Motor neuron (in vitro differentiated cells): ENCODE measurements around the gene DCHS1. TPM values are rescaled to one million over a fixed set of nuclear protein-coding genes. Genes with fewer than 3 reads are reported as not detected.
A peak's percentile ranks its signal among the peaks of the same experiment; 100 is the strongest.

Source experiments
- ATAC-seq, 8 experiments: fragments of 200-7000 bp; cut with Tn5 transposase; replicated peaks in 6 of 8; 2 replicates each; pipeline ENCODE4 v1.8.0; 2021; ENCODE audit warnings: mild to moderate bottlenecking in 8 of 8, moderate library complexity in 8 of 8
- H3K27ac ChIP-seq, 2 donors: fragments of 250-450 bp; sonication (Bioruptor Pico); 2 replicates each; pipeline ENCODE4 v1.9.0; 2021; ENCODE audit warnings: antibody characterized with exemption in 2 of 2, mild to moderate bottlenecking in 2 of 2, moderate library complexity in 1 of 2
- H3K4me1 ChIP-seq, 2 donors: fragments of 250-450 bp; sonication (Bioruptor Pico); replicated peaks in 1 of 2; 2 replicates each; pipeline ENCODE4 v1.6.1; 2021; ENCODE audit warnings: antibody characterized with exemption in 2 of 2, mild to moderate bottlenecking in 2 of 2, moderate library complexity in 1 of 2
- H3K4me3 ChIP-seq, 5 donors: fragments of 250-450 bp; sonication (Bioruptor Pico); 2 replicates each; pipeline ENCODE4 v1.9.0; 2021; ENCODE audit warnings: antibody characterized with exemption in 5 of 5, mild to moderate bottlenecking in 5 of 5, moderate library complexity in 4 of 5
- WGBS, 10 experiments: fragments of 450-650 bp; shearing (Covaris generic); methylation state at CpG; one replicate each; pipeline ENCODE4 v1.0.0; 2022; 5-methylcytosine and 5-hydroxymethylcytosine counted together
- in situ Hi-C, 9 experiments: fragments of 400-800 bp; cut with MboI; loops; one replicate each; pipeline ENCODE4 v1.15.0; 2021; ENCODE audit warnings: low sequenced_read_pairs in 9 of 9, low pct_unique_long_range_greater_than_20kb in 2 of 9; ENCODE audit not compliant: unreplicated experiment in 9 of 9
- total RNA-seq, 8 experiments: library from RNA; unstranded; fragments of 300-600 nt; gene quantifications; 2 replicates each; pipeline versions ENCODE4 v1.2.3 to v1.2.4, GENCODE V29; 2022

DCHS1 gene
- total RNA-seq, 8 experiments from 2014 or later, result 3.9 to 45.4 (median 24.3) TPM

GRCh38 chr11:6608726-6609501 is 46.7 kb downstream of the DCHS1 start:
- no peak for ATAC-seq
- H3K4me1 ChIP-seq, result peaks cover 30 to 41% of the 10 kb centered on the region in 2 donors
- H3K4me3 ChIP-seq, result no peak overlapping the region
- in situ Hi-C loops, result loop anchor here in 2 of 9 experiments (25.0 kb wide), 1 partner anchor 222 kb away; the partner anchor contains the start of gene SMPD1 (in 2 of the 2)
- H3K27ac ChIP-seq, result no peak overlapping the region
- 63 to 100% (median 97%) methylated on average over 1 to 10 of the region's 14 CpGs; no CpG with 5 or more reads in 2 of the 10 experiments for WGBS, 10 experiments

- no peak for ATAC-seq
- Histone ChIP-seq H3K27ac (peak overlapping the region in 1 of 2 donors; percentile 84), H3K4me3 (no peak overlapping the region), H3K4me1 (peaks cover 27 to 38% of the 10 kb centered on the region in 2 donors)
- in situ Hi-C loops, result loop anchor here in 2 of 9 experiments (25.0 kb wide), 1 partner anchor 221 kb away; the partner anchor contains the start of gene SMPD1 (in 2 of the 2)
- 60 to 100% (median 77%) methylated on average over 1 to 3 of the region's 9 CpGs; no CpG with 5 or more reads in 6 of the 10 experiments for WGBS, 10 experiments
These were observed 47.6 kb downstream of the DCHS1 start for GRCh38 chr11:6608011-6608410.

DNA sequence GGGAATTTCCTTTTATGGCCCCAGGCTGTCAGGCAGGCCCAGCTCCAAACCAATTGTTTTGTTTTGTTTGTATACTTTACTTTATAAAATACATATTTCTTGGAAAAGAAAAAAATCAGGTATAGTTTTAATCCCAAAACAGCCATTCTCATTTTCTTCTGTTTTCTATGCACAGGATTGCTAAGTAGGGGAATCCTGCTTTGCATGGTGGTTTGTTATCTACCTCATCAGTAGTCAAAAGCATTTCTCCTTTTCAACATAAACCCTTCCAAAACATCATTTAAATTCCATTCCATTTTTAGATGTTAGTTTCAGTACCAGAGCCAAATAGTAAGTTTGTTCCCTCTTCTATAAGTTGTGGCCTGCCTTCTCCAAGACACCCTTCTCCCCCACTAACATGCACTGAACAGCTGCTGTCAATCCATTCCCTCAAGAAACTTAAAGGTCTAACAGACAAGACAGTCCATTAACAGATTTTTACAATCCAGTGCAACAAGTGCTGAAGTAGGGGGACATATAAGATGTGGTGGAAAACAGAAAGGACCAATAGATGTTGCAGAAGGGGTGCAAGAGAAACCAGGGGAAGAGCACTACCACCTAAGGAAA is 48.3 kb downstream of the DCHS1 start:
- peak overlapping the region in 3 of 5 donors; percentile 4 to 89 (median 86) for H3K4me3 ChIP-seq
- H3K27ac ChIP-seq, result peak overlapping the region; percentile 84 to 93
- peaks cover 25 to 38% of the 10 kb centered on the region in 2 donors for H3K4me1 ChIP-seq
- ATAC-seq, result no peak
- in situ Hi-C loops, result loop anchor here in 2 of 9 experiments (25.0 kb wide), 1 partner anchor 220 kb away; the partner anchor contains the start of gene SMPD1 (in 2 of the 2)

DNA sequence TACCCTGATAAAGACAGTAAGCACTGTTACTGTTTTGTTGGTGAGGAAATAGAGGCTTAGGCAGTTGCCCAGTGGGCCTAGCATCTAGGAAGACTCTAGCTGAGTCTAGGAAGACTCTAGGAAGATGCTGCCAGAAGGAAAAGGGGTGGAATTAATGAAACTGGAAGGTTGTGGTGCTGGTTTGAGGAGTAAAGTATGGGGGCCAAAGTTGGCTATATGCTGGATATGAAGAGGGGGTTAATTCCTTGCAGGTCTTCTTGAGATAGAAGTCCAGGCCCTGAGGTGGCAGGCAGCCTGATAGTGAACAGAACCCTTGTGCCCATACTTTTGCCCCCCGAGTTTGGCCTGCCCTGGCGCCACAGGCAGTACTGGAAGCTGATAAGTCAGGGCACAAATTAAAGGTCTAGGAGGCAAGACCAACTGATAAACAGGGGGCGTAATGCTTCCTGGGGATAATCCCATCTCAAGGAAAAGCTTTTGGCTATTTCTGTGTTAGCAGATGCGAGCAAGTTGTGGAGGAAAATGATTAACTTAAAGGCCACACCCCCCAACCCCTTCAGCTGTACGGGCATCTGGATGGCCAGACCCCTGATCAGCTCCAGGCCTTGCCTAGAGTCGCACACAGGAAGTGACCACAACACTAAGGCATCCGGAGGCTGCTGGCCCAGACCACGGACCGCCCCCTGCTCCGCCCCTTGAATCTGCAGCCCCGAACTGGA is 49.0 kb downstream of the DCHS1 start:
- ATAC-seq, result peak; percentile 32 to 74 (median 70)
- in situ Hi-C loops, result loop anchor here in 2 of 9 experiments (25.0 kb wide), 1 partner anchor 219 kb away; the partner anchor contains the start of gene SMPD1 (in 2 of the 2)
- peak overlapping the region in 3 of 5 donors; percentile 13 to 89 (median 86) for H3K4me3 ChIP-seq
- H3K4me1 ChIP-seq, result peaks cover 30 to 42% of the 10 kb centered on the region in 2 donors
- peak overlapping the region; percentile 89 to 93 for H3K27ac ChIP-seq
- 0 to 40% (median 15%) methylated on average over 1 to 9 of the region's 11 CpGs; no CpG with 5 or more reads in 4 of the 10 experiments for whole genome bisulfite sequencing, 10 experiments

GRCh38 chr11:6604790-6605189 is 50.8 kb downstream of the DCHS1 start:
- Histone ChIP-seq H3K4me3 (peak overlapping the region; percentile 62 to 91 (median 88)), H3K4me1 (peaks cover 26 to 36% of the 10 kb centered on the region in 2 donors), H3K27ac (peak overlapping the region; percentile 80 to 89)
- in situ Hi-C loops, result loop anchor here in 2 of 9 experiments (25.0 kb wide), 1 partner anchor 217 kb away; the partner anchor contains the start of gene SMPD1 (in 2 of the 2)
- 7 to 49% (median 28%) methylated on average over 2 to 3 of the region's 3 CpGs; no CpG with 5 or more reads in 1 of the 10 experiments for WGBS, 10 experiments
- ATAC-seq, result no peak

DNA sequence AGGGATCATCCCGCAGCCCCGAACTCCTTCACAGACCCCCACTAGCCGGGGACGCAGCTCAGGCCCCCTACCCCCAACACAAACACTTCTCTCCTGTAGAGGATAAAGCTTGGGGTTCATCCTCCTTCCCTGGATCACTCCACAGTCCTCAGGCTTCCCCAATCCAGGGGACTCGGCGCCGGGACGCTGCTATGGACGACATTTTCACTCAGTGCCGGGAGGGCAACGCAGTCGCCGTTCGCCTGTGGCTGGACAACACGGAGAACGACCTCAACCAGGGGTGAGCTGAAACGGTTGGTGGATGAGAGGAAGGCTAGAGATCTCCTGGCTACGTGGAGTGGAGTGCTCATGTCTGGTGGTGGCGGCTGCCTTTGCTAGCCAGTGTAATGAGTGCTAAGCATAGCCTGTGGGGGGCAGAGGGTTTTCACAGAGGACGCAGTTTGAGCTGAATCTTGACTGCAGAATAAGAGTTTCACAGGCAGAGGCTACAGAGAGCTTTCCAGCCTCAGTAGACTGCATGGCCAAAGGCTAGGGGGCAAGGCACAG is 51.5 kb downstream of the DCHS1 start:
- Histone ChIP-seq H3K27ac (peak overlapping the region; percentile 80 to 89), H3K4me1 (peaks cover 26 to 36% of the 10 kb centered on the region in 2 donors), H3K4me3 (peak overlapping the region; percentile 62 to 91 (median 88))
- peak; percentile 38 to 66 (median 59) for ATAC-seq
- in situ Hi-C loops, result loop anchor here in 2 of 9 experiments (25.0 kb wide), 1 partner anchor 217 kb away; the partner anchor contains the start of gene SMPD1 (in 2 of the 2)
- WGBS, 10 experiments, result 0 to 5% (median 0%) methylated on average over 1 to 5 of the region's 20 CpGs; no CpG with 5 or more reads in 1 of the 10 experiments

DNA sequence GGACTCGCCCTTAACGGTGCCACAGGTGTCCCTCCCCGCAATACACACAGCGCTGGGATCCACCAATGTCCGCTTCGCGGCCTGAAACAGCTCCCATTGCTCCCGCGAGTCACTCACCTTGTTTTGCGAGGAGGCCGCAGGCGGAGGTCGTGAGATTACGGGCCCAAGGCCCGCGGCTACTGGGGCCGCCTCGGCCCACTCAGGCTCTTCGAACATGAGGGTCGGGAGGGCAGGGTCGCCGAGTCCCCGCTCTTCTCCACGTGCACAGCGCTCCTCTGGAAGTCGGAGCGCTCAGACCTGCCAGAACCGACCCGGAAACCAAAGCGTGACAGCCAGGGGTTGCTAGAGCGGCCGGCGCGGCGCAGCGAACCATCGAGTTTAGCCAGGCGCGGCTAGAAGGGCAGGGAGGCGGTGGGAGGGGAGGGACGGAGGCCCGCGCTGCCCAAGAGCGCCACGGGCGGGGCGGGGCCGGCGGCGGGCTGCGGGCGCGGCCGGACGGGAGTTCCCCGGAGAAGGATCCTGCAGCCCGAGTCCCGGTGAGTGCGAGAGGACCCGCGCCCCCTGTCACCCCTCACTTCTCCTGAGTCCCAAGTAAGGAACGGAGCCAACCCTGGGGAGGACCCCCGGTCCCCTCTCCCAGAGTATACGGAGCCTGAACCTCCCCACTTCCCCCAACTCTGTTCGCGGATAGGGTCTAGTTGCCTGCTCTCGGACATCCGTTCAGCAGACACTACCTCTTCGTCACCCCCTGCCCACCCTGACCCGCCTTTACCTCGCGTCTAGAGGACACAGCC is 52.1 kb downstream of the DCHS1 start, which contains the start of the genes ILK and RRP8:
Gene ILK (plus strand): TSS at position 488 of the 794 bp plus-strand sequence. CDS start 498 bp downstream, outside the sequence.
Gene RRP8 (minus strand): TSS at position 330 of the 794 bp plus-strand sequence. CDS start 114 bp downstream, at position 216.
- in situ Hi-C loops, result loop anchor here in 2 of 9 experiments (25.0 kb wide), 1 partner anchor 216 kb away; the partner anchor contains the start of gene SMPD1 (in 2 of the 2)
- 0 to 2% (median 0%) methylated on average over 1 to 9 of the region's 72 CpGs; no CpG with 5 or more reads in 5 of the 10 experiments for WGBS, 10 experiments
- peaks cover 26 to 36% of the 10 kb centered on the region in 2 donors for H3K4me1 ChIP-seq
- peak within 1 kb of the TSS; percentile 80 to 89 for H3K27ac ChIP-seq
- ATAC-seq, result peak; percentile 73 to 85 (median 76)
- peak within 1 kb of the TSS; percentile 62 to 91 (median 88) for H3K4me3 ChIP-seq

DNA sequence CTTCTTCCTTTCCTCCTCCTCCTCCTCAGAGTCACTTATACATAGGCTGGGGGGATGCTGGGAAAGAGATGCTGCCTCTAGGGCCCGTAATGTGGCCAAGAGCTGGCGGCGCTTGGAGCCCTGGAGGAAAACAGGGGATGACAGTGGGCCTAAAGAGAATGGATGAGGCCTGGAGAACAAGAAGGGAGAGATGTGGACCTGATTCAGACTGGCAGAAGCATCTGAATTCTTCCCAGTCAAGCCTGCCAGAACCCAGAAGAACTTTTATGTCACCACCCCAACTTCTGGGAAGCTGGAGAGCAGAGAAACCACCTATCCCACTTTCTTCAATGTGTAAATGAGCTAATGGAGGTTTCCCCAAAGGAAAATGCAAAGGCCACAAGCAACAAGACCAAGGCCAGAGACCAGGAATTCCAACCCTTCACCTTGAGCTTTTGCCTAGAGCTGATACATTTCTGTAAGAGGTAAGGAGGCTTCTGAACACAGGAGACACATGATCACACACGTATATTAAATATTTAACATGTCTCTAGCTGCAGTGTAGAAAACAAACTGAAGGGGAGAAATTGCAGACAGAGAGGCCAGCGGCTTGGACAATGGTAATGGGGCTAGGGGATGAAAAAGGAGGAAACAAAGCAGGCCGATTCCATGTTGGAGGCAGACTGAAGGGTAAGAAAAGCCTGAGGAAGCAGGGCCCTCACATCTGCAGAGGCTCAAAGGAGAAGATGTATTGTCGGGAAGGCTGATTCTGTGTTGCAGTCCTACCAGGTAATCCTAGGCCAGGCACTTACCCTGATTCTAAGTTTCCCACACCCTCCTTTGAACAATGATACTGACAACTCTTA is 53.3 kb downstream of the DCHS1 start:
- no peak for ATAC-seq
- no peak overlapping the region for H3K27ac ChIP-seq
- H3K4me3 ChIP-seq, result peak overlapping the region; percentile 62 to 91 (median 88)
- peaks cover 26 to 37% of the 10 kb centered on the region in 2 donors for H3K4me1 ChIP-seq
- in situ Hi-C loops, result loop anchor here in 2 of 9 experiments (25.0 kb wide), 1 partner anchor 215 kb away; the partner anchor contains the start of gene SMPD1 (in 2 of the 2)
- 0 to 62% (median 37%) methylated on average over 2 to 6 of the region's 7 CpGs; no CpG with 5 or more reads in 2 of the 10 experiments for WGBS, 10 experiments

DNA sequence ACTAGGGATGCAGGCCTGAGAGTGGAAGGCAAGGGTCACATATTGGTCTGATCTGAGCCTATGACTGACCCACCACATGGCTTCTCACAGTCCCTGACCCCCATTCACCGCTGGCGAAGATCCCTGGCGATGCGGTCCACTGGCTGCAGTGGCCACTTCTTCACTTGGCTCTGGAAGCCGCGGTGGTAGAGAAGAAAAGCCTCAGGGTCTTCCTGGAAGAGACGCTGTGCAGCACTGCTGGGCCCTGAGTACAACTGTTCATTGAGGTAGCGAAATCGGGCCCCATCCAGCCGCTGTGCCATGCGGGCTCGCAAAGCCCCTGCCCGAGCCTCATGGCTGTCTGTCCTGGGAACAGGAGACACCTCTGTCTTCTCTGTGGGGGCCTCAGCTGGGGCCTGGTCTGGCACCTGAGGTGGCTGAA is 54.6 kb downstream of the DCHS1 start:
- Histone ChIP-seq H3K27ac (no peak overlapping the region), H3K4me1 (peaks cover 27 to 34% of the 10 kb centered on the region in 2 donors), H3K4me3 (no peak overlapping the region)
- no peak for ATAC-seq
- in situ Hi-C loops, result loop anchor here in 2 of 9 experiments (25.0 kb wide), 1 partner anchor 214 kb away; the partner anchor contains the start of gene SMPD1 (in 2 of the 2)
- 90 to 100% (median 100%) methylated on average over 1 to 8 of the region's 13 CpGs; no CpG with 5 or more reads in 6 of the 10 experiments for WGBS, 10 experiments

DNA sequence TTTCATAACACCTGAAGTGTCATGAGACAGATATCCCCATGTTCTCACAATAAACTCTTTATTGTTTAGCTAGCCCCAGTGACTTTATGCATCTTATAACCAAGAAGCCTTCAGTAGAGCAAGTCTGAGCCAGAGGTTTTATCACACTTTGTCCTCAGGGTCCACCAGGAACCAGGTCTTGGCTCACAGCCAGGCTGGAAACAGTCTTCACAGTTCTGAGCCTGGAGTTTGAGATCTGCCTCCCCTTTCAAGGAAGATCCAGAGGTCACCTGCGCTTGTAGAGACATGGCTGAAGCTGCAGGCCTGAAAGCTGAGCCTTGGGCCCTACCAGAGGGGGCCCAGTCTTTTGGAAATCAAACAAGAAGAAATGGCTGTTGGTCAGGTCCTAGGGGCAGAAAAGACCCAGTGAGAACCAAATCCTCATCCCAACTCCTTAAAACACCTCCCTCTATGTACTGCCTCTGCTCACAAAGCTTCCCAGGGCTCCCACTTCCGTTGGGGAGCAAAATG is 55.7 kb downstream of the DCHS1 start:
- in situ Hi-C loops, result loop anchor here in 2 of 9 experiments (25.0 kb wide), 1 partner anchor 213 kb away; the partner anchor contains the start of gene SMPD1 (in 2 of the 2)
- Histone ChIP-seq H3K4me3 (no peak overlapping the region), H3K27ac (no peak overlapping the region), H3K4me1 (peaks cover 17 to 28% of the 10 kb centered on the region in 2 donors)
- WGBS, 10 experiments, result 33 to 100% (median 96%) methylated on average over 1 to 2 of the region's 2 CpGs; no CpG with 5 or more reads in 6 of the 10 experiments
- no peak for ATAC-seq
